ENCODE results near the gene TNIP1.

The TNIP1 gene

DNA sequence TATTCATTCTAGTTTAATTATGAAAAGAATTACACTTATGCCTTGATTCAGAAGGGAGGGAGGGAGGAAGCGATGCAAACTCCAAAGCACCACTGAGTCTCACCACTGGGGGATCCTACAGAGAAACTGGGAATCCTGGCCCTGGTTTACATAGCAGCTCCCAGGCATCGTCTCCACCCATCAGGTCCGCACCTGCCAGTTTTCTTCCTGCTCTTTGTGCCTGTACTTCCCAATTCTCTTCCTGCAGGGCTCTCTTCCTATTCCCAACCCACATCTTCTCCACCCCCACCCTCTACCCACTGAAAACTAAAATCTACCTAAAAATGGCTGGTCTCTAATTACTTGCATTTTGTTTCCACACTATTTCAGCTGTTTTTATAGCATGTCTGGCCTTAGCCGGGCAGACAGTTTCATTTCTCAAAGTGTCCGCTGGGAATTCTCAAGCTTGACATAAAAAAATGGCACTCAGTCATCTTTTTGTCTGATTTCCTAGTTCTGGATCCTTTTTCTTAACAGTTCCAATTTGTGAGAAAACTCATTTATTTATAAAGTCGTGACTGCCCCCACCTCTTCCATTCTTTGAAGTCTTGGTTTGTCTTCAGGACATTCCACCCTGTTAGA is 1.6 kb upstream of the TNIP1 start:
- peak in 1 of 2 experiments; percentile 14 for DNase-seq

- DNase-seq, result no peak
These were observed 822 bp upstream of the TNIP1 start for GRCh38 chr5:151081431-151082281.

DNA sequence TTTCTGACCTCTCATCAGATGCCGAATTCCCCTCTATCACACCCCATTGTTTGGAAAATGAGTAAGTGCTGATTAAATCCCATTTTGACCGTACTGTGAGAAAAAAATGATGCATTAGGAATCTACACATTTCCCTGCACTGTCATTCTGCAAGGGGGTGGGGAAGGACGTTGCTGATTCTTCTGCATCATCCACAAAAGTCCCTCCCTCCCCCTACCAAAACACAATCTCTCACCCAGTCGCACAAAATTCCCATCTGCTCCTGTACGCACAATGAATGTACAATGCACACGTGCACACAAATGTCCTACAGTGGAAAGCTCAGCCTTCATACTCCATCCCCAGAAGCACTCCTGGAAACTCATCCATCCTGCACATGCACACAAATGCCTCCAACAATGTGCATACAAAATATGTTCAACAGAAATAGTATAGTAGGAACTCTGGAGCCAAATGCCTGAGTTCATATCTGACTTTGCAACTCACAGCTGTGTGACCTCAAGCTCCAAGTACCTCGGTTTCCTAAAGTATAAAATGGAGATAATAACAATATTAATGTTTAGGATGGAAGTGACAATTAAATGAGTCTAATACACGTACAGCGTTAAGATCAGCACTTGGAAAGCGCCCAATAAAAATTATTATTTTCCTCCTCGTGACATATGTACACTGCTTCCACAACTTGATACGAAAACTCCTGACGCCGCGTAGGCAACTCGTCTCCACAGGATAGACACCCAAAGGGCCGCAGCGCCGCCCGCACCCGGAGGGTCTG is 809 bp downstream of the TNIP1 start:
- no peak for DNase-seq

GRCh38 chr5:151078490-151079262 is 2.2 kb downstream of the TNIP1 start:
- no peak for DNase-seq

DNA sequence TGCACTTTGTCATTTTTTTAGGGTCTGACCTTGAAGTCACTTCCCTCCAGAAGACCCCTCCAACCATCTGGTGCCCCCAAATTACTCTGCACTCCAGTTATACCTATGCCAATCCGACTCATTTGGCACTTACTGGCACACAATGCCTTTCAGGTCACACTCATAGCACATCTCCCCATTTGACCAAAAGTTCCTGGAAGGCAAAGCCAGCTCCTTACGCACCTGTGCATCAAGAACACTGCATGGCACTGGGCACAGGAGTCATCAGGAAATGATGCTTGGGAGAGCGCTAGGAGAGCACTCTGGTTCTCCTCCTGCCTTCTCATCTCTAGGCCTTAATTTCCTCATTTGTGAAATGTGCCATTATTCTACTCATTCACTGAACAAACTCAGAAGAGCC is 2.9 kb downstream of the TNIP1 start:
- DNase-seq, result no peak

- DNase-seq, result no peak
These were observed 3.4 kb downstream of the TNIP1 start for GRCh38 chr5:151077419-151077818.

DNA sequence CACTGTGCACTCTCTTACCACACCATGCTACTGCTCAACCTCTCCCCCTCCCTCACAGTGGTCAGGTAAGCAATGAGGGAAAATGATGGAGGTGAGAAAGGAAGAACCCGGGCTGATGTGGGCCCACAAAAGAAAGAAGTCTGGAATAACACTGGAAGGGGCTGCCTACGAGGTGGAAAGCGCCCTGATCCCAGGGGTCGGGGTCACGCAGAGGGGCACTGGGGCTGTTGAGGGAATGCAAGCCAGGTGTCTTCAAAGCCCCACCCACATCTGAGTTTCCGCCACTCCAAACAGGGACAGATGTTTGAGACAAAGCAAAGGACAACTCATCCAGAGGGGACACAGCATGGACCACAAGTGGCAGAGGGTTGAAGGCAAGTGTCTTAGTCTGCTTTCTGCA is 4.2 kb downstream of the TNIP1 start:
- no peak for DNase-seq

DNA sequence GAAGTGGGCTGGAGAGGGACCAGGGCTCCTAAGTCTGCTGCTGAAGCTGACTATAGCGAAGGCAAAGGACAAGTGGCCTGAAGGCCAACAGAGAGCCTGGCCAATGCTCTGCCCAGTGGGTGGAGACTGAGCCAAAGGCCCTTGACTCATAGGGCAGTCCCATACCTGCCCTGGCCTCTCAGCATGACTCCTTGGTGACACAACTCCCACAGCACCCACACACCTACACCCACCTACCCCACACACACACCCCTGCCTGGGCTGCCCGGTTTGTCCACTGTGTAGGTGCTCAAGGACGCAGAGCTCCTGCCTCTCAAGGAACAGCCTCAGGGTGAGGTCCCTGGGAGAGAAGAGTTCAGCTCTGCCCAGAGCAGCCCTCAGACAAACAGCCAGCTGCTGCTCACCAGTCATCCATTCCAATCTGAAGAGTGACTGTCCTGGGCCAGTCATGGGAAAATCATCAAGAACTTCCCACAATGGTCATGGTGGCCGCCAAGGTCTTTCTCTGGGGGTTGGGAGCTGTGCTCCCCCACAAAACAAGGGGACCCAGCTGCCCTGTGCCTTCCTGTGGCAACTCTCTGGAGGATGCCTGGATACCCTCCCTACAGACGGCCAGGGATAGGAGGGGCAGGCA is 5.0 kb downstream of the TNIP1 start:
- DNase-seq, result no peak

- no peak for DNase-seq
These were observed 6.3 kb downstream of the TNIP1 start for GRCh38 chr5:151074557-151074956.

DNA sequence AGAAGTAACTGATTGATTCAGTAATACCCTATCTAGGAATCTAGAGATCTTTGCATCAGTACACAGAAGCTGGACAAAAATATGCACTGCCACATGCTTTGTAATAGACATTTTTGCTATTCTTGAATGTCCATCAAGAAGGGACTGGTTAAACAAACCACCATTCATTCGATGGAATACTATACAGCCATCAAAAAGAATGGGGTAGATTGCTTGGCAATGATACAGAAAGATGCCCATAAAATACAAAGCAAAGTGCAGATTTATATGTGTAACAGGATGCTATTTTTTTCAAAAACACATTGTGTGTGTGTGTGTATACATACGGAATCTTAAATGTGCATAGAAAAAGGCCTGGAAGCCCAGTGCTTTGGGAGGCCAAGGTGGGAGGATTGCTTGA is 7.6 kb downstream of the TNIP1 start:
- no peak for DNase-seq

DNA sequence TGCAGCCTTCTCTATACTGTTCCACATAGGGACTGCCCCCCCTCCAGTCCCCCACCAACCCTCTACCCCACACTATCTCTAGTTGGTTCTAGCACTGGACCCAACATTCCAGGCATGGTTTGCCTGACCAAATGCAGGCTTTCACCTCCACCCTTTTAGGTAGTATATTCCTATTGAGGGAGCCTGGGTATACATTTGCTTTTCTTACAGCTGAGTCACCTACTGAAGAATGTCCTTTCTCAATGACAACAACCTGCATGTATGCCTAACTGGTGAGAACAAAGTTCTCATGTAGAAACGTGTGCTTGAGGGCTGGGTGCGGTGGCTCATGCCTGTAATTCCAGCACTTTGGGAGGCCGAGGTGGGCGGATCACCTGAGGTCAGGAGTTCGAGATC is 8.2 kb downstream of the TNIP1 start:
- DNase-seq, result no peak

DNA sequence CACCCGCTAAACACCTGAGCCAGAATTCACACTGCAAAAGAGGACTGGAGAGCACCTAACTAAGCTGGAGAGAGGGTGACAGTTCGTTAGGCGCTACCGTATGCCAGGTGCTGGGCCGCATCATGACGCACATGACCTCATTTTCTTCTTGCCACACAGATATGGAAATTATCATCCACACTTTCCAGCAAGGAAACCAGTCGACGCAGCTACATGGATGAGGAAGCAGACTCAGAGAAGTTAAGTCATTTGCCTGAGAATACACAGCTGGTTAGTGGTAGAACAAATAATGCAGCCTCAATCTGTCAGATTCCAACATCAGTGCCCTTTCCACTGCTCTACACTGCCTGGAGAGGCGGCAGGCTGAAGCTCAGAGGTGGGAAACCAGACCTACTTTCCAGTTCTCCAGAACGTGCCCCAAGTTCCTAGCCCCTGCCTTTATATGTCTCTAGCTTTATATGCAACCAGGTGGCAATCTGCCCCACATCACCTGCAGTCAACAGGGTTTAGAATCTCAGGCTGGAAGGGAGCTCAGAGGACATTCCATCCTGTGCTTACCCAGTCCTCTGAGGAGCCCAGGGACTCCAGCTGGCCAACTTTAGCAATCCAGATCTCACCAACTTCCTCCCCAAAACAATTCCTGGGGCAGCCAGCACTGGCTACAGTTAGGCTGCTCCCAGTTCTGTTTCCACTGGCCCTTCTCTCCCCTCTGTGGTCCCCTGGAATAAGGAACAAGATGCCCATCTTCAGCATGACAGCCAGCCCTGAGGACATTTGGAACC is 8.8 kb downstream of the TNIP1 start:
- no peak for DNase-seq

- no peak for DNase-seq
These were observed 9.8 kb downstream of the TNIP1 start for GRCh38 chr5:151071021-151071420.

DNA sequence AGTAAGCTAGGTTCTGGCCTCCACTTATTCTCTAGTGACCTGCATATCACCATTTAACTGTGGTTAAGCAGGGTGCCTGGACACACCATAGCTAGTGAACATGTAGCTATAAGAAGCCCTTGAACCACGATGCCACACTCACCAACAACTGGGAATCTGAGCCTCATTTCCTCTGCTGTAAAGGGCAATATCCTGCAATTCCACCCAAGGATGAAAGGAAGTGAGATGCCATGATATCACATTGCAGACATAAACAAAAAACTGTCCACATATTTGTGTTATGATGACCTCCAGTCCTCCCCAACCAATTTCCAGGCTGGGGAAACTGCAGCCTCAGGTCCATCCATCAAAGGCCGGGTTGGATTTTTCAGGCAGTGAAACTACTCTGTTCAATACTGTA is 10.4 kb downstream of the TNIP1 start:
- no peak for DNase-seq

DNA sequence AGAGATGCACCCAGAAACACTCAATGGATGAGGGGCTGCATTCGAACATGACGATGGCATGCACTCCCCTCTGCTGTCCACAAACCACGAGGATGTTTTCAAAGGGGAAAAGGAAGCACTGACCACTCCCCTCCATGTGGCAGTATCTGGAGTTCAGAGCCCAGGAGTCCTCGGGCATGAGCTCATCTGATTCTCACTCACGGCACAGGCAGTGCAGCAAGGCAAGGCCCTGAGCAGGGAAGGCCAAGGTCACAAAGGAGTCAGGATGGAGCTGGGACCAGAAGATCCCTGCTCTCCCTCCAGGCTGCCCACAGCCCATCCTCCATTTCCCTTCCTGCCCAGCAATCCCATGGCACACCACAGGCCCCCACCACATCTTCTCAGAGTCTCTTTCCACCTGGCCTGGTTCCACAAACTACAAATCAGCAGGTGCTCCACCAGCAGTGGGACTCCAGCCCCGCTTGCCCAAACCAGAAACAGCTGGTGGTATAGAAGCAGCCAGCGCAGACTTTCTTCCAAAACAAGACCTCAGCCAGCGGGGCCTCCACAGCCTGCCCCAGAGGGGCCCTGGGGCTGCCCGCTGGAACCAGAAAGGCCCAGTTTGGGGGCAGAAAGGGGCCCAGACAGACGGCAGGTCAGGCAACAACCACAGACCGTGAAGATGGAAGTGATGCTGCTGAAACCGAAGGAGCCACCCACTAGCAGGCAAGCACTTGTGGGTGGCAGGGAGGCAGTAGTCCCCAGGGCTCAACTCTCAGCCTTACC is 12.2 kb downstream of the TNIP1 start:
- DNase-seq, result no peak

DNA sequence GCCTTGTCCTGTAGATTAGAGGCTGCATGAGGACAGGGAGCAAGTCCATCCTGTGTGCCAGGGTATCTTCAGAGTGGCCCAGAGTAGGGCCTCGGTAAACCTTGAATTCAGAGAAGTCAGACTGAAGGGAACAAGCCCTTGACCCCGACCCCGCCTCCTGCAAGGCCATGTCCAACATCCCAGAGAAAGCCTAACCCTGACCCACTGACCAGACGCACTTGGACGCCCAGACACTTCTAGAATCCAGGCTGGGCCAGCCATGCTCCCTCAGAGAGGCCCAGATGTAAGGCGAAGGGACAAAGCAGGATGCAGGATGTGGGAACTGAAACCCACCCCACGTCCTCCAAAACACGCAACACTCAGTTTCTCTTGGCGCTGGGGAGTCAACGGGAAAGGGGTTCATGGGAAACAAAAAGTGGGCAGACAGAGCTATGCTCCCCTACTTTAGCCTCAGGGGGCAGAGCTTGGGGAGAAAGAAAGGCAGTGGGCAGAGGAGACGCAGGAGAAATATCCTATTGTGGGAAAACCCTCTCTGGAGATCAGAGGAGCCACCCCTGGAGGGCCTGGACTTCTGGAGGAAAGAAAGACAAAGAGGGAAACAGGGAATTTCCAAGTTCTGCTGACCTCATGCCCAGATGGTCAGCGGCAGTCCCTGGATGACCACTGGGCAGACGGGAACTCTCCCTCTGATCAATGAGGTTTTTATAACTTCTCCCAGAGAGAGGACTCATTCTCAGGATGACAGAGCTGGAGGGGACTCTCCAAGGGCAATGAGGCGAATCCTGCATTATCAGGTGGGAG is 13.0 kb downstream of the TNIP1 start:
- no peak for DNase-seq

GRCh38 chr5:151066920-151067319 is 13.9 kb downstream of the TNIP1 start:
- no peak for DNase-seq

DNA sequence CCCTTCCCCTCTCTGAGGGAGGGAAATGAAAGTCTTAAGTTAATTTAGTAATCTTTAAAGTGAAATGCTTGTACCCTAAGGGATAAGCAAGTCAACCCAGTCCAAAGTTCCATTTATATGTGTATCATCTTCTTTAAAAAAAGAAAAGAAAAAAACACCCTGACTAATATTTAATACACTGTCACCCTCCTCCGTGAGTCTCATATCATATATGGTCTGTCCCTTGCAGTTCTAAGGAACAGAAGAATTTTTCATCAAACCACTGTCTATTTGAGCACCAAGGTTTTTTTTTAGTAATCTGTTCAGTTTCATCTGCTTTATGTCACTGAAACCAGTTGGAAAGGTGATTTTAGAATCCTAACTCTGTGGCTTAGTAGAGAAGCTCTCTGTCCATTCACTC is 15.2 kb downstream of the TNIP1 start:
- DNase-seq, result no peak

DNA sequence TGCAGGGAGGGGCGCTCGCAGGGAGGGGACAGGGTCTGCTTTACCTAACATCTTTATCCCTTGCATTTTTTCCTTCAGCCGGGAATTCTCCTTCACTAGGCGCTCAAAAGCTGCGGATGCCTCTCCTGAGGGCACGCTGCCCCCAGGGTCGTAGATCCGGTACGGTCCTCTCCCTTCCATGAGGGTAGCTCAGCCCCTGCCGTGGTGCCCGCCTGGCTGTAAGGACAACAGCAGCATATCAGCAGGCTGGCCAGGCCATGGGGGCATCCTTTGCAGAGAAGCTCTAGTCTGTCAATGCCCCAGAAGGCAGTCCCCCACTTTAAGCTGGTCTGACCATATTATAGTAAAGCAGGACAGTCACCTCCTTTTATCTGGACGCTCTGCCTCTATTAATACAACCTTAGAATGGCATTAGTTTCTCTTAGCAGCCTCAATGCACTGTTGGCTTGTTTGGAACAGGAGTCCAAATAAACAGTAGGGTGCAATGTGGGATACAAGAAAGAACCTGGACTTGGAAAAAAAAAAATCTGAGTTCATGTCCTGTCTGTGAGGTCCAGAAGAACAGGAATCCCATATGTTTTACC is 15.8 kb downstream of the TNIP1 start:
- no peak for DNase-seq

Measured in NCI-H2081 (cell line).